HEK293 (cell line): ENCODE measurements around the gene WDR53.
"Not testable (repeated sequence)": the region's sequence is repeated elsewhere in the genome, so short reads cannot be mapped to it uniquely, and the experiment has no call there.

ENCODE experiments used
- CTCF ChIA-PET: fragments of 350-600 bp; formaldehyde crosslinking; extraction: SDS; loops from one replicate; lab custom pipeline; 2021; ENCODE audit warnings: antibody characterized with exemption; lab: Yijun Ruan, JAX
- POLR2A ChIA-PET: fragments of 300-600 bp; formaldehyde crosslinking; extraction: SDS; loops from one replicate; lab custom pipeline; 2020; ENCODE audit warnings: antibody characterized with exemption, inconsistent platforms; lab: Yijun Ruan, JAX
- H3K27ac ChIP-seq: fragments of 200-500 bp; sonication (Bioruptor generic); 2 replicates; pipeline ENCODE4 v1.5.1; 2014; ENCODE audit warnings: low read depth, low read length, control low read depth, inconsistent platforms; ENCODE audit errors: extremely low read depth
- H3K36me3 ChIP-seq, 2 experiments: fragments of 200-500 bp in 1 of 2; sonication (Bioruptor generic) in 1 of 2; 1 replicate in 1 of 2; 2 replicates in 1 of 2; pipeline ENCODE4 v1.5.1; 2014 to 2017; ENCODE audit warnings: inconsistent platforms in 2 of 2, low read length in 2 of 2; ENCODE audit not compliant: control insufficient read depth in 2 of 2, insufficient read depth in 1 of 2
- H3K4me1 ChIP-seq: fragments of 200-500 bp; sonication (Bioruptor generic); 2 replicates; pipeline ENCODE4 v1.5.1; 2014; ENCODE audit warnings: mild to moderate bottlenecking, low read length, inconsistent platforms; ENCODE audit not compliant: control insufficient read depth, insufficient read depth
- H3K4me3 ChIP-seq: 2 replicates; pipeline ENCODE4 v1.5.1; 2011; ENCODE audit warnings: low read depth, mild to moderate bottlenecking, control low read depth, low read length, moderate library complexity
- H3K9me3 ChIP-seq: fragments of 200-500 bp; sonication (Bioruptor generic); 2 replicates; pipeline ENCODE4 v1.5.1; 2014; ENCODE audit warnings: low read depth, low read length, inconsistent platforms; ENCODE audit not compliant: control insufficient read depth, insufficient read depth
- HOXC10 ChIP-seq: sonication (generic); formaldehyde crosslinking; IDR thresholded peaks from 2 replicates; pipeline ENCODE4 v1.8.1; 2023; ENCODE audit warnings: mild to moderate bottlenecking, missing genetic modification reagents
- HOXD13 ChIP-seq: sonication (generic); formaldehyde crosslinking; IDR thresholded peaks from 2 replicates; pipeline ENCODE4 v1.8.0; 2022; ENCODE audit warnings: missing genetic modification reagents, borderline replicate concordance
- WT1 ChIP-seq: fragments of 450-650 bp; formaldehyde crosslinking; IDR thresholded peaks from 2 replicates; pipeline ENCODE4 v1.5.1; 2016; ENCODE audit warnings: missing biosample characterization, missing genetic modification characterization
- ZIC2 ChIP-seq: fragments of 450-650 bp; formaldehyde crosslinking; IDR thresholded peaks from 2 replicates; pipeline ENCODE4 v1.5.1; 2016; ENCODE audit warnings: missing biosample characterization, missing genetic modification characterization
- ZNF121 ChIP-seq: fragments of 450-650 bp; formaldehyde crosslinking; IDR thresholded peaks from 2 replicates; pipeline ENCODE4 v1.5.1; 2016; ENCODE audit warnings: missing biosample characterization, missing genetic modification characterization
- ZNF184 ChIP-seq: fragments of 450-650 bp; IDR thresholded peaks from 2 replicates; pipeline ENCODE4 v1.5.1; 2018; ENCODE audit warnings: missing biosample characterization, mild to moderate bottlenecking, missing genetic modification characterization
- ZNF2 ChIP-seq: fragments of 450-650 bp; formaldehyde crosslinking; IDR thresholded peaks from 2 replicates; pipeline ENCODE4 v1.5.1; 2016; ENCODE audit warnings: missing biosample characterization, missing genetic modification characterization
- ZNF274 ChIP-seq, 2 experiments: fragments of 200-500 bp in 1 of 2; fragments of 450-650 bp in 1 of 2; sonication (Bioruptor generic) in 1 of 2; formaldehyde crosslinking in 1 of 2; IDR thresholded peaks; 2 replicates each; pipeline versions ENCODE4 v1.5.1 to v1.6.1; 2014 to 2016; ENCODE audit warnings: borderline replicate concordance in 1 of 2, inconsistent platforms in 1 of 2, low read length in 1 of 2, missing biosample characterization in 1 of 2, missing genetic modification characterization in 1 of 2
- ZNF280C ChIP-seq: fragments of 450-650 bp; formaldehyde crosslinking; IDR thresholded peaks from 2 replicates; pipeline ENCODE4 v1.5.1; 2016; ENCODE audit warnings: missing biosample characterization, missing genetic modification characterization
- ZNF341 ChIP-seq: fragments of 450-650 bp; formaldehyde crosslinking; IDR thresholded peaks from 2 replicates; pipeline ENCODE4; 2016; ENCODE audit warnings: low read depth, missing biosample characterization, missing genetic modification characterization
- ZNF624 ChIP-seq: fragments of 450-650 bp; formaldehyde crosslinking; IDR thresholded peaks from 2 replicates; pipeline ENCODE4 v1.5.1; 2017; ENCODE audit warnings: missing biosample characterization, missing genetic modification characterization
- ZNF645 ChIP-seq: fragments of 450-650 bp; formaldehyde crosslinking; IDR thresholded peaks from 2 replicates; pipeline ENCODE4; 2016; ENCODE audit warnings: missing biosample characterization, missing genetic modification characterization
- ZNF747 ChIP-seq: fragments of 450-650 bp; formaldehyde crosslinking; IDR thresholded peaks from 2 replicates; pipeline ENCODE4 v1.5.1; 2016; ENCODE audit warnings: missing biosample characterization, missing genetic modification characterization
- ZNF768 ChIP-seq: fragments of 450-650 bp; formaldehyde crosslinking; IDR thresholded peaks from 2 replicates; pipeline ENCODE4 v1.5.1; 2018; ENCODE audit warnings: missing biosample characterization, mild to moderate bottlenecking, missing genetic modification characterization
- ZNF792 ChIP-seq: fragments of 450-650 bp; formaldehyde crosslinking; IDR thresholded peaks from 2 replicates; pipeline ENCODE4 v1.5.1; 2016; ENCODE audit warnings: missing biosample characterization, missing genetic modification characterization

Gene WDR53

GRCh38 chr3:196600359-196600758 is 32.0 kb upstream of the WDR53 start:
- POLR2A ChIA-PET = no interaction called here
- TF ChIP-seq HOXD13 (CRISPR knock-in tag) (no peak), ZNF2 (tag by site-specific recombination) (no peak), ZNF792 (tag by site-specific recombination) (no peak), ZNF184 (tag by site-specific recombination) (no peak), ZNF768 (tag by site-specific recombination) (no peak), ZNF121 (peak; percentile 50; the same call in 1 of the 2 replicates), ZNF280C (no peak)
- Histone ChIP-seq H3K27ac (no peak overlapping the region), H3K4me1 (no peaks in the 10 kb centered on the region), H3K9me3 (no peaks in the 10 kb centered on the region), H3K4me3 (no peak overlapping the region), H3K36me3 (no peaks in the 10 kb centered on the region)
- CTCF ChIA-PET = interaction anchor here (0.6 to 1.2 kb wide), 2 partner anchors 8 to 686 kb away, joined by 3 read pairs; no protein-coding TSS in a partner anchor

GRCh38 chr3:196599734-196600128 is 31.4 kb upstream of the WDR53 start:
- POLR2A ChIA-PET = no interaction called here
- TF ChIP-seq ZNF274 (IDR thresholded peaks at IDR 0.05; ENCODE audit: low read length) (no peak), ZNF274 (tag by site-specific recombination; IDR thresholded peaks at IDR 0.05; ENCODE audit: borderline replicate concordance) (no peak), ZNF624 (tag by site-specific recombination) (no peak), ZNF645 (tag by site-specific recombination) (no peak), HOXC10 (CRISPR knock-in tag) (no peak), ZNF747 (no peak)
- TF ChIP-seq, all 188 proteins: peak for 0
- Histone ChIP-seq H3K36me3 (no peaks in the 10 kb centered on the region), H3K4me1 (no peaks in the 10 kb centered on the region), H3K4me3 (no peak overlapping the region), H3K27ac (no peak overlapping the region), H3K9me3 (no peaks in the 10 kb centered on the region)
- CTCF ChIA-PET = interaction anchor here (1.2 kb wide), 1 partner anchor 9 kb away, joined by 3 read pairs; no protein-coding TSS in a partner anchor

- H3K36me3 ChIP-seq, H3K27ac ChIP-seq, H3K4me3 ChIP-seq, POLR2A ChIA-PET, H3K9me3 ChIP-seq, H3K4me1 ChIP-seq: not testable (repeated sequence)
- CTCF ChIA-PET = interaction anchor here (1.2 kb wide), 1 partner anchor 15 kb away, joined by 3 read pairs; no protein-coding TSS in a partner anchor
Measured at GRCh38 chr3:196597971-196598733, 29.8 kb upstream of the WDR53 start.

- Histone ChIP-seq H3K36me3 (no peaks in the 10 kb centered on the region), H3K4me3 (no peak overlapping the region)
Measured at GRCh38 chr3:196596355-196596754, 28.0 kb upstream of the WDR53 start.

More at GRCh38 chr3:196596355-196596754, 28.0 kb upstream of the WDR53 start:
- no peaks in the 10 kb centered on the region for H3K9me3 ChIP-seq
- H3K4me1 ChIP-seq = no peaks in the 10 kb centered on the region
- ChIA-PET CTCF (interaction anchor here (0.9 to 1.1 kb wide), 2 partner anchors 13 to 89 kb away, joined by 3 to 4 read pairs; no protein-coding TSS in a partner anchor), POLR2A (no interaction called here)
- no peak overlapping the region for H3K27ac ChIP-seq
- TF ChIP-seq ZIC2 (tag by site-specific recombination) (peak; percentile 26; the same call in 1 of the 2 replicates), ZNF341 (tag by site-specific recombination) (no peak), WT1 (tag by site-specific recombination) (no peak)
